Bronchial epithelial cell (primary cell): ENCODE measurements around the gene SYAP1. TPM values are rescaled to one million over a fixed set of nuclear protein-coding genes. Genes with fewer than 3 reads are reported as not detected.
"Not testable (repeated sequence)": the region's sequence is repeated elsewhere in the genome, so short reads cannot be mapped to it uniquely, and the experiment has no call there.

Experiments used
- DNase-seq: peaks from one replicate; pipeline ENCODE4 v3.0.0-alpha.2; 2010; ENCODE audit warnings: low read depth
- FAIRE-seq: peaks from 2 replicates; lab custom pipeline; 2011; peaks lifted over from hg19 to GRCh38; lab: Jason Lieb, UNC
- H3K27me3 ChIP-seq: 2 replicates; pipeline ENCODE4 v1.5.1; 2011; ENCODE audit warnings: low read length; ENCODE audit not compliant: control insufficient read depth, insufficient read depth
- H3K36me3 ChIP-seq: 2 replicates; pipeline ENCODE4 v1.5.1; 2011; ENCODE audit warnings: low read length; ENCODE audit not compliant: control insufficient read depth, insufficient read depth
- H3K4me3 ChIP-seq: 2 replicates; pipeline ENCODE4 v1.5.1; 2011; ENCODE audit warnings: mild to moderate bottlenecking, low read depth, low read length, control low read depth
- CTCF ChIP-seq: IDR thresholded peaks from 2 replicates; pipeline ENCODE4 v1.5.1; 2011; ENCODE audit warnings: mild to moderate bottlenecking, moderate library complexity, low read length, control low read depth, inconsistent platforms; ENCODE audit not compliant: insufficient read depth, severe bottlenecking
- total RNA-seq: library from RNA; depleted of rRNA; stranded (reverse); fragments of >200 nt; gene quantifications from 2 replicates; pipeline ENCODE4 v1.2.1, GENCODE V29; 2014

SYAP1 gene
- total RNA-seq, 1 donor from 2014 or later, result 21.1 TPM

- DNase-seq (no peak), FAIRE-seq (no peak)
- H3K4me3 ChIP-seq, result no peak overlapping the region
- no peaks in the 10 kb centered on the region for H3K27me3 ChIP-seq
- H3K36me3 ChIP-seq, result no peaks in the 10 kb centered on the region
- TF ChIP-seq CTCF, result no peak
Observed at GRCh38 chrX:16745102-16745501, 25.7 kb downstream of the SYAP1 start.

GRCh38 chrX:16745659-16746058, 26.2 kb downstream of the SYAP1 start:
- FAIRE-seq (no peak), DNase-seq (no peak)
- no peaks in the 10 kb centered on the region for H3K36me3 ChIP-seq
- H3K27me3 ChIP-seq, result no peaks in the 10 kb centered on the region
- no peak for TF ChIP-seq CTCF
- H3K4me3 ChIP-seq, result no peak overlapping the region

DNA sequence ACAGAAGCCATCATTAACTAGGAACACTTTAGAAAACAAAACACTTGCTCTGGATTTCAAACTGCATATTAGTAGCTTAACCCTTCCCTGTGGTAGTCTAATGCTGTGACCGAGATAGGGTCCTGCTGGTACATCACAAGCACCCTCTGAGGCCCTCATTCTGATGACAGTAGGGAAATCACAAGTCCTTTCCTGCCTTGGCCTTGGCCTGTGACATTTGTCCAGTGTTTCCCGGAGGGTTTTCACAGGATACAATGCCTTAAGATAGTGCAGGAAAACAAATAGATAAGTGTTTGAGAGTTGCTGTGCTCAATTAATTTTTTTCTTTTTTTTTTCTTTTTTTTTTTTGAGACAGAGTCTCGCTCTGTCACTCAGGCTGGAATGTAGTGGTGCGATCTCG, 29.0 kb downstream of the SYAP1 start:
- no peak for FAIRE-seq
- no peaks in the 10 kb centered on the region for H3K36me3 ChIP-seq

DNA sequence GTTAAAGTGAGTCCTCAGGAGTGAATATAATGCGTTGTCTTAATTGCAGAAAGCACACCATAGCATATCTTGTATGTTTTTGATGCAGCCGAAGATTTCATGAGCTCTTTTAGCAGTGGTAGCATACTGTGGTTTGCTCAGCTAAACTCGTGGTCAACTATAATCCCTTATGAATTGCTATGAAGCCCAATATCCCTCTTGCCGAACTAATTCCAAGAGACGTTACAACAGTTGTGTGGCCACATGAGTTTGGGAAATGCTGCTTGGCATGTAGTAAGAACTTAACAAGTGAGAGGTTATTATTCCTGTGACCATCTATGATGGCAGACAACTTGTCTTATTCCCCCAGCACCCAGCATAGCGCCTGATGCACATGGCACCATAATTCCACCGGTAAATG, 30.7 kb downstream of the SYAP1 start:
- DNase-seq, result no peak
- no peak for FAIRE-seq
- TF ChIP-seq CTCF, result no peak

More for the DNA sequence above, 29.0 kb downstream of the SYAP1 start:
- no peak for DNase-seq
- Histone ChIP-seq H3K4me3 (no peak overlapping the region), H3K27me3 (no peaks in the 10 kb centered on the region)
- no peak for TF ChIP-seq CTCF

GRCh38 chrX:16754019-16754418, 34.6 kb downstream of the SYAP1 start:
- DNase-seq (no peak), FAIRE-seq (no peak)
- Histone ChIP-seq H3K36me3 (no peaks in the 10 kb centered on the region), H3K4me3 (no peak overlapping the region), H3K27me3 (no peaks in the 10 kb centered on the region)
- TF ChIP-seq CTCF, result no peak

More for the DNA sequence above, 30.7 kb downstream of the SYAP1 start:
- Histone ChIP-seq H3K36me3 (no peaks in the 10 kb centered on the region), H3K4me3 (no peak overlapping the region), H3K27me3 (no peaks in the 10 kb centered on the region)

GRCh38 chrX:16756724-16757123, 37.3 kb downstream of the SYAP1 start:
- DNase-seq, result no peak
- no peak overlapping the region for H3K4me3 ChIP-seq
- H3K36me3 ChIP-seq, result no peaks in the 10 kb centered on the region
- no peak for TF ChIP-seq CTCF
- FAIRE-seq, result no peak
- no peaks in the 10 kb centered on the region for H3K27me3 ChIP-seq

DNA sequence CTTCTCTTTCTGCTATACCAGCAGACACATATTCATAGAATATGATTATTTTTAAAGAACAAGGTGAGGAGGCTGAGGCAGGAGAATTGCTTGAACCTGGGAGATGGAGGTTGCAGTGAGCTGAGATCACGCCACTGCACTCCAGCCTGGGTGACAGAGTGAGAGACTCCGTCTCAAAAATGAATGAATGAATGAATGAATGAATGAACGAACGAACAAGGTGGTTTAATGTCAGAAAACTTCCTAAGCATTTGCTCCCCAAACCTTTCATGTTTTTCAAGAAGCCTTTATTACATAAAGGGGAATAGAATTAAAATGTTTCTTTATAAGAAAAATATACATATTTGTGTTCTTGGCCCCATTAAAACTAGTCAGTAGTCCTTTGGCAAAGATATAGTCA, 42.1 kb downstream of the SYAP1 start:
- not testable (repeated sequence) for H3K36me3 ChIP-seq, DNase-seq, FAIRE-seq, H3K4me3 ChIP-seq, H3K27me3 ChIP-seq
